ENCODE measurements around the gene ELP4.

- TF ChIP-seq, protein P1, sequence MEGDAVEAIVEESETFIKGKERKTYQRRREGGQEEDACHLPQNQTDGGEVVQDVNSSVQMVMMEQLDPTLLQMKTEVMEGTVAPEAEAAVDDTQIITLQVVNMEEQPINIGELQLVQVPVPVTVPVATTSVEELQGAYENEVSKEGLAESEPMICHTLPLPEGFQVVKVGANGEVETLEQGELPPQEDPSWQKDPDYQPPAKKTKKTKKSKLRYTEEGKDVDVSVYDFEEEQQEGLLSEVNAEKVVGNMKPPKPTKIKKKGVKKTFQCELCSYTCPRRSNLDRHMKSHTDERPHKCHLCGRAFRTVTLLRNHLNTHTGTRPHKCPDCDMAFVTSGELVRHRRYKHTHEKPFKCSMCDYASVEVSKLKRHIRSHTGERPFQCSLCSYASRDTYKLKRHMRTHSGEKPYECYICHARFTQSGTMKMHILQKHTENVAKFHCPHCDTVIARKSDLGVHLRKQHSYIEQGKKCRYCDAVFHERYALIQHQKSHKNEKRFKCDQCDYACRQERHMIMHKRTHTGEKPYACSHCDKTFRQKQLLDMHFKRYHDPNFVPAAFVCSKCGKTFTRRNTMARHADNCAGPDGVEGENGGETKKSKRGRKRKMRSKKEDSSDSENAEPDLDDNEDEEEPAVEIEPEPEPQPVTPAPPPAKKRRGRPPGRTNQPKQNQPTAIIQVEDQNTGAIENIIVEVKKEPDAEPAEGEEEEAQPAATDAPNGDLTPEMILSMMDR (IDR thresholded peaks at IDR 0.05 in 4 of 5, conservative IDR thresholded peaks at IDR 0.05 in 1 of 5): no peak
- no peak for TF ChIP-seq POLR2A (IDR thresholded peaks at IDR 0.05)
Measured at GRCh38 chr11:31828217-31828616, 318.6 kb downstream of the ELP4 start.
